HG02610 (cell line): ENCODE data around the gene SLC25A1.

Experiments
- ATAC-seq: cut with Tn5 transposase; IDR thresholded peaks from one replicate; pipeline ENCODE4 v1.9.1; 2021; ENCODE audit warnings: mild to moderate bottlenecking, moderate library complexity; ENCODE audit not compliant: unreplicated experiment

Gene SLC25A1

GRCh38 chr22:19143212-19143611 lies 35.3 kb downstream of the SLC25A1 start:
- no peak for ATAC-seq

- no peak for ATAC-seq
Measured at GRCh38 chr22:19142394-19142793, 36.1 kb downstream of the SLC25A1 start.

GRCh38 chr22:19139974-19140373 lies 38.6 kb downstream of the SLC25A1 start:
- ATAC-seq = no peak

- no peak for ATAC-seq
Measured at GRCh38 chr22:19139001-19139356, 39.6 kb downstream of the SLC25A1 start.

GRCh38 chr22:19138217-19139000 lies 40.1 kb downstream of the SLC25A1 start:
- no peak for ATAC-seq

GRCh38 chr22:19137384-19138216 lies 40.9 kb downstream of the SLC25A1 start:
- no peak for ATAC-seq

GRCh38 chr22:19136915-19137314 lies 41.6 kb downstream of the SLC25A1 start:
- no peak for ATAC-seq

GRCh38 chr22:19134874-19135273 lies 43.7 kb downstream of the SLC25A1 start:
- ATAC-seq = no peak

- ATAC-seq = no peak
Measured at GRCh38 chr22:19134176-19134831, 44.2 kb downstream of the SLC25A1 start.

- ATAC-seq = no peak
Measured at GRCh38 chr22:19133561-19133960, 45.0 kb downstream of the SLC25A1 start.

- ATAC-seq = no peak
Measured at GRCh38 chr22:19132693-19133400, 45.7 kb downstream of the SLC25A1 start.

- ATAC-seq = no peak
Measured at GRCh38 chr22:19132153-19132552, 46.4 kb downstream of the SLC25A1 start.

GRCh38 chr22:19131685-19132015 lies 46.9 kb downstream of the SLC25A1 start:
- no peak for ATAC-seq

- ATAC-seq = no peak
Measured at GRCh38 chr22:19130959-19131684, 47.4 kb downstream of the SLC25A1 start, which contains the start of gene TSSK2. TSSK2 (plus strand) TSS chr22:19131308; CDS start chr22:19131400, 92 bp downstream.

GRCh38 chr22:19129871-19130270 lies 48.7 kb downstream of the SLC25A1 start:
- no peak for ATAC-seq

GRCh38 chr22:19128946-19129727 lies 49.4 kb downstream of the SLC25A1 start:
- ATAC-seq = no peak

GRCh38 chr22:19128009-19128401 lies 50.5 kb downstream of the SLC25A1 start:
- no peak for ATAC-seq

- ATAC-seq = no peak
Measured at GRCh38 chr22:19127329-19128008, 51.1 kb downstream of the SLC25A1 start.
